Astrocyte (in vitro differentiated cells and primary cell): ENCODE measurements around the gene FAM222A. TPM values are rescaled to one million over a fixed set of nuclear protein-coding genes. Genes with fewer than 3 reads are reported as not detected.

Experiments used
- DNase-seq: peaks from one replicate; pipeline ENCODE4 v3.0.0-alpha.2; 2010; ENCODE audit warnings: low read depth
- FAIRE-seq: peaks from 2 replicates; lab custom pipeline; 2011; peaks lifted over from hg19 to GRCh38; lab: Jason Lieb, UNC
- H2AFZ ChIP-seq: 2 replicates; pipeline ENCODE4 v1.6.0; 2012; ENCODE audit warnings: low read depth, low read length, inconsistent platforms
- H3K27ac ChIP-seq: 2 replicates; pipeline ENCODE4 v1.5.1; 2011; ENCODE audit warnings: low read depth, low read length, inconsistent platforms
- H3K27me3 ChIP-seq: 2 replicates; pipeline ENCODE4 v1.6.0; 2011; ENCODE audit warnings: low read length, inconsistent platforms; ENCODE audit not compliant: insufficient read depth
- H3K36me3 ChIP-seq: 2 replicates; pipeline ENCODE4 v1.5.1; 2011; ENCODE audit warnings: low read length, inconsistent platforms; ENCODE audit not compliant: insufficient read depth
- H3K4me1 ChIP-seq: 2 replicates; pipeline ENCODE4 v1.5.1; 2011; ENCODE audit warnings: low read length, inconsistent platforms; ENCODE audit not compliant: insufficient read depth
- H3K4me2 ChIP-seq: 2 replicates; pipeline ENCODE4 v1.6.0; 2012; ENCODE audit warnings: low read length, inconsistent platforms
- H3K4me3 ChIP-seq: 2 replicates; pipeline ENCODE4 v1.5.1; 2011; ENCODE audit warnings: low read depth, mild to moderate bottlenecking, low read length, inconsistent platforms; ENCODE audit not compliant: insufficient read depth
- H3K79me2 ChIP-seq: 2 replicates; pipeline ENCODE4 v1.6.0; 2012; ENCODE audit warnings: mild to moderate bottlenecking, low read length, inconsistent platforms; ENCODE audit not compliant: insufficient read depth
- H3K9ac ChIP-seq: 2 replicates; pipeline ENCODE4 v1.6.0; 2012; ENCODE audit warnings: mild to moderate bottlenecking, low read length, inconsistent platforms
- H3K9me3 ChIP-seq: 2 replicates; pipeline ENCODE4 v1.5.1; 2012; ENCODE audit warnings: low read depth, mild to moderate bottlenecking, low read length, inconsistent platforms; ENCODE audit not compliant: insufficient read depth
- H4K20me1 ChIP-seq: 2 replicates; pipeline ENCODE4 v1.6.0; 2012; ENCODE audit warnings: low read length, inconsistent platforms; ENCODE audit not compliant: insufficient read depth
- H3K27ac Mint-ChIP-seq: one replicate; pipeline ENCODE4 v1.8.0; 2021; ENCODE audit warnings: mild to moderate bottlenecking, mixed read lengths; ENCODE audit not compliant: unreplicated experiment
- H3K27me3 Mint-ChIP-seq: one replicate; pipeline ENCODE4 v1.8.0; 2021; ENCODE audit warnings: low read depth, mixed read lengths; ENCODE audit not compliant: unreplicated experiment
- H3K36me3 Mint-ChIP-seq: one replicate; pipeline ENCODE4 v1.8.0; 2021; ENCODE audit warnings: low read depth, mixed read lengths; ENCODE audit not compliant: unreplicated experiment
- H3K4me1 Mint-ChIP-seq: one replicate; pipeline ENCODE4 v1.8.0; 2021; ENCODE audit warnings: low read depth, mixed read lengths; ENCODE audit not compliant: unreplicated experiment
- H3K4me3 Mint-ChIP-seq: one replicate; pipeline ENCODE4 v1.8.0; 2021; ENCODE audit warnings: mild to moderate bottlenecking, moderate library complexity, mixed read lengths; ENCODE audit not compliant: unreplicated experiment
- H3K9me3 Mint-ChIP-seq: one replicate; pipeline ENCODE4 v1.8.0; 2021; ENCODE audit warnings: mild to moderate bottlenecking, mixed read lengths; ENCODE audit not compliant: unreplicated experiment
- CTCF ChIP-seq: IDR thresholded peaks from 2 replicates; pipeline ENCODE4 v1.5.1; 2011; ENCODE audit warnings: low read depth, mild to moderate bottlenecking, inconsistent platforms, low read length, moderate library complexity; ENCODE audit not compliant: insufficient read depth
- EZH2 ChIP-seq: IDR thresholded peaks from 2 replicates; pipeline ENCODE4 v1.6.1; 2012; ENCODE audit warnings: mild to moderate bottlenecking, low read length, inconsistent platforms; ENCODE audit not compliant: insufficient read depth
- total RNA-seq: library from RNA; stranded (reverse); gene quantifications from 2 replicates; pipeline ENCODE4 v1.2.1, GENCODE V29; 2021

FAM222A gene
- total RNA-seq, 1 donor from 2014 or later = 1.2 TPM

GRCh38 chr12:109778684-109779083 is 65.1 kb downstream of the FAM222A start:
- Histone ChIP-seq H3K9me3 (peaks cover 5% of the 10 kb centered on the region), H3K36me3 (no peaks in the 10 kb centered on the region), H3K9ac (no peak overlapping the region), H3K27ac (no peak overlapping the region), H3K4me1 (no peaks in the 10 kb centered on the region), H3K4me3 (no peak overlapping the region), H2AFZ (no peak overlapping the region), H3K4me2 (no peak overlapping the region), H3K79me2 (no peaks in the 10 kb centered on the region), H4K20me1 (no peaks in the 10 kb centered on the region), H3K27me3 (peaks cover 3% of the 10 kb centered on the region)
- Mint-ChIP-seq H3K27me3 (peaks cover 7% of the 10 kb centered on the region), H3K4me1 (no peaks in the 10 kb centered on the region), H3K4me3 (no peak overlapping the region), H3K36me3 (peaks cover 3% of the 10 kb centered on the region), H3K27ac (no peak overlapping the region), H3K9me3 (peaks cover 2% of the 10 kb centered on the region)
- DNase-seq (no peak), FAIRE-seq (no peak)
- TF ChIP-seq CTCF = no peak
- no peak for TF ChIP-seq EZH2

- H3K4me3 Mint-ChIP-seq = no peak overlapping the region
- Histone ChIP-seq H3K27ac (no peak overlapping the region), H3K4me1 (no peaks in the 10 kb centered on the region), H3K4me2 (no peak overlapping the region), H2AFZ (no peak overlapping the region), H3K27me3 (peaks cover 2% of the 10 kb centered on the region), H3K9ac (no peak overlapping the region), H3K79me2 (no peaks in the 10 kb centered on the region), H3K9me3 (peaks cover 5% of the 10 kb centered on the region), H4K20me1 (no peaks in the 10 kb centered on the region), H3K36me3 (no peaks in the 10 kb centered on the region), H3K4me3 (no peak overlapping the region)
- H3K36me3 Mint-ChIP-seq = peaks cover 4% of the 10 kb centered on the region
- TF ChIP-seq CTCF (no peak), EZH2 (no peak)
- H3K27ac Mint-ChIP-seq = no peak overlapping the region
- H3K27me3 Mint-ChIP-seq = peaks cover 4% of the 10 kb centered on the region
- FAIRE-seq = no peak
- no peak for DNase-seq
- no peaks in the 10 kb centered on the region for H3K4me1 Mint-ChIP-seq
- peaks cover 2% of the 10 kb centered on the region for H3K9me3 Mint-ChIP-seq
Measured at GRCh38 chr12:109779382-109779781, 65.8 kb downstream of the FAM222A start.

- Mint-ChIP-seq H3K27ac (no peak overlapping the region), H3K4me3 (no peak overlapping the region), H3K36me3 (peaks cover 4% of the 10 kb centered on the region), H3K27me3 (peaks cover 4% of the 10 kb centered on the region), H3K9me3 (peaks cover 2% of the 10 kb centered on the region), H3K4me1 (no peaks in the 10 kb centered on the region)
- H3K27me3 ChIP-seq = peaks cover under 1% of the 10 kb centered on the region
- no peak for DNase-seq
- no peak overlapping the region for H3K4me2 ChIP-seq
- no peaks in the 10 kb centered on the region for H3K79me2 ChIP-seq
- no peak overlapping the region for H3K9ac ChIP-seq
- peaks cover 5% of the 10 kb centered on the region for H3K9me3 ChIP-seq
- H3K27ac ChIP-seq = no peak overlapping the region
- H3K4me3 ChIP-seq = no peak overlapping the region
- H3K4me1 ChIP-seq = no peaks in the 10 kb centered on the region
- FAIRE-seq = no peak
- no peaks in the 10 kb centered on the region for H3K36me3 ChIP-seq
- no peak for TF ChIP-seq EZH2
- TF ChIP-seq CTCF = no peak
- H4K20me1 ChIP-seq = no peaks in the 10 kb centered on the region
- H2AFZ ChIP-seq = no peak overlapping the region
Measured at GRCh38 chr12:109781668-109782325, 68.2 kb downstream of the FAM222A start.
